Activated naive CD4-positive, alpha-beta T cell treated with anti-CD3 and anti-CD28 coated beads, Interleukin-2, amount 50 U/mL, for 16 hours (primary cell): Measurements from ENCODE around the gene PCDHA12.
"Not testable (repeated sequence)": the region's sequence is repeated elsewhere in the genome, so short reads cannot be mapped to it uniquely, and the experiment has no call there.

Experiments used
- DNase-seq: peaks from one replicate; pipeline ENCODE4 v3.0.0-alpha.2; 2020

PCDHA12 gene

GRCh38 chr5:140875085-140876065 is at the start of gene PCDHA12:
TSS of gene PCDHA12 (plus strand) at chr5:140875308. CDS start at chr5:140875473, 165 bp downstream.
- no peak for DNase-seq

- DNase-seq = no peak
These were observed 47.3 kb upstream of the PCDHA12 start, which contains the start of gene PCDHA6 for GRCh38 chr5:140827704-140828361. TSS of gene PCDHA6 (plus strand) at chr5:140827960. CDS start at chr5:140828092, 132 bp downstream.

GRCh38 chr5:140828362-140828737 is 46.8 kb upstream of the PCDHA12 start:
- DNase-seq = no peak

GRCh38 chr5:140829511-140830501 is 45.3 kb upstream of the PCDHA12 start:
- DNase-seq = not testable (repeated sequence)

- DNase-seq = no peak
These were observed 41.1 kb upstream of the PCDHA12 start, which contains the start of gene PCDHA7 for GRCh38 chr5:140833993-140834392. TSS of gene PCDHA7 (plus strand) at chr5:140834269. CDS start at chr5:140834384, 115 bp downstream.

GRCh38 chr5:140834439-140835008 is 40.6 kb upstream of the PCDHA12 start:
- not testable (repeated sequence) for DNase-seq

GRCh38 chr5:140835622-140836510 is 39.2 kb upstream of the PCDHA12 start:
- DNase-seq = no peak

DNA sequence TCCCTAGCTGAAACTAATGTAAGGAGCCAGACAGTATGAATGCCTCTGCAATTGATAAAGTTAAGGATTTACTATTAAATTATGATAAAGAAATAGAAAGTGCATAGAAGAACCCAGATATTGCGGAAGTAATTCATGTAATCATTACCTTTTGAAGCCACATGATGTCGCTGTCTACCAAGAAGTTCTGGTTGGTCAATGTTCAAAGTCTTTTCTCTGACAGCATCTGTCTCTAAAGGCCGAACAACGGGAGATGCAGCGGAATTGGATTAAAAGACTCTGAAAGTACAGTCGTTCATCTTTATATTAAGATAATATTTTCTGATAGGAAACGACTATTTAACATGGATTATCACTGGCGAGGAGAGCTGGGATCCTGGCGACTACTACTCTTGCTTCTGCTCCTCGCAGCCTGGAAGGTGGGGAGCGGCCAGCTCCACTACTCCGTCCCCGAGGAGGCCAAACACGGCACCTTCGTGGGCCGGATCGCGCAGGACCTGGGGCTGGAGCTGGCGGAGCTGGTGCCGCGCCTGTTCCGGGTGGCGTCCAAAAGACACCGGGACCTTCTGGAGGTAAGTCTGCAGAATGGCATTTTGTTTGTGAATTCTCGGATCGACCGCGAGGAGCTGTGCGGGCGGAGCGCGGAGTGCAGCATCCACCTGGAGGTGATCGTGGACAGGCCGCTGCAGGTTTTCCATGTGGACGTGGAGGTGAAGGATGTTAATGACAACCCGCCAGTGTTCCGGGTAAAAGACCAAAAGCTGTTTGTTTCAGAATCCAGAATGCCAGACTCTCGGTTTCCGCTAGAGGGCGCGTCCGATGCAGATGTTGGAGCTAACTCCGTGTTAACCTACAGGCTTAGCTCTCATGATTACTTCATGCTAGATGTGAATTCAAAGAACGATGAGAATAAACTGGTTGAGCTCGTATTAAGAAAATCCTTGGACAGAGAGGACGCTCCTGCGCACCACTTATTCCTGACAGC is 33.8 kb upstream of the PCDHA12 start, which contains the start of gene PCDHA8:
Gene PCDHA8 (plus strand): TSS at position 210 of the 985 bp plus-strand sequence. CDS start 135 bp downstream, at position 345.
- no peak for DNase-seq

DNA sequence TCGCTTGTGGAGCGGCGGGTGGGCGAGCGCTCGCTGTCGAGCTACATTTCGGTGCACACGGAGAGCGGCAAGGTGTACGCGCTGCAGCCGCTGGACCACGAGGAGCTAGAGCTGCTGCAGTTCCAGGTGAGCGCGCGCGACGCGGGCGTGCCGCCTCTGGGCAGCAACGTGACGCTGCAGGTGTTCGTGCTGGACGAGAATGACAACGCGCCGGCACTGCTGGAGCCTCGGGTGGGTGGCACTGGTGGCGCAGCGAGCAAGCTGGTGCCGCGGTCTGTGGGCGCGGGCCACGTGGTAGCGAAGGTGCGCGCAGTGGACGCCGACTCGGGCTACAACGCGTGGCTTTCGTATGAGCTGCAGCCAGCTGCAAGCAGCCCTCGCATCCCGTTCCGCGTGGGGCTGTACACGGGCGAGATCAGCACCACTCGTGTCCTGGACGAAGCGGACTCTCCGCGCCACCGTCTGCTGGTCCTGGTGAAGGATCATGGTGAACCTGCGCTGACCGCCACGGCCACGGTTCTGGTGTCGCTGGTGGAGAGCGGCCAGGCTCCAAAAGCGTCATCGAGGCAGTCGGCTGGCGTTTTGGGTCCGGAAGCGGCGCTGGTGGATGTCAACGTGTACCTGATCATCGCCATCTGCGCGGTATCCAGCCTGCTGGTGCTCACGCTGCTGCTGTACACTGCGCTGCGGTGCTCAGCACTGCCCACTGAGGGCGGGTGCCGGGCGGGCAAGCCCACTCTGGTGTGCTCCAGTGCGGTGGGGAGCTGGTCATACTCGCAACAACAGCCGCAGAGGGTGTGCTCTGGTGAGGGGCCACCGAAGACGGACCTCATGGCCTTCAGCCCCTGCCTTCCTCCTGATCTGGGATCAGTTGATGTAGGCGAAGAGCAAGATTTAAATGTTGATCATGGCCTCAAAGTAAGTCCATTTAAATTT is 32.0 kb upstream of the PCDHA12 start:
- no peak for DNase-seq

- DNase-seq = not testable (repeated sequence)
These were observed 26.7 kb upstream of the PCDHA12 start, which contains the start of gene PCDHA9 for GRCh38 chr5:140848139-140849102. TSS of gene PCDHA9 (plus strand) at chr5:140848382. CDS start at chr5:140848496, 114 bp downstream.

DNA sequence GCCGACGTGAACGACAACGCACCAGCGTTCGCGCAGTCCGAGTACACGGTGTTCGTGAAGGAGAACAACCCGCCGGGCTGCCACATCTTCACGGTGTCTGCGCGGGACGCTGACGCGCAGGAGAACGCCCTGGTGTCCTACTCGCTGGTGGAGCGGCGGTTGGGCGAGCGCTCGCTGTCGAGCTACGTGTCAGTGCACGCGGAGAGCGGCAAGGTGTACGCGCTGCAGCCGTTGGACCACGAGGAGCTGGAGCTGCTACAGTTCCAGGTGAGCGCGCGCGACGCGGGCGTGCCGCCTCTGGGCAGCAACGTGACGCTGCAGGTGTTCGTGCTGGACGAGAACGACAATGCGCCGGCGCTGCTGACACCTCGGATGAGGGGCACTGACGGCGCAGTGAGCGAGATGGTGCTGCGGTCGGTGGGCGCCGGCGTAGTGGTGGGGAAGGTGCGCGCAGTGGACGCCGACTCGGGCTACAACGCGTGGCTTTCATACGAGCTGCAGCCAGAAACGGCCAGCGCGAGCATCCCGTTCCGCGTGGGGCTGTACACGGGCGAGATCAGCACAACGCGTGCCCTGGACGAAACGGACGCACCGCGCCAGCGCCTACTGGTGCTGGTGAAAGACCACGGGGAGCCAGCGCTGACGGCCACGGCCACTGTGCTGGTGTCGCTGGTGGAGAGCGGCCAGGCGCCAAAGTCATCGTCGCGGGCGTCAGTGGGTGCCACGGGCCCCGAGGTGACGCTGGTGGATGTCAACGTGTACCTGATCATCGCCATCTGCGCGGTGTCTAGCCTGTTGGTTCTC is 25.1 kb upstream of the PCDHA12 start:
- DNase-seq = not testable (repeated sequence)

- DNase-seq = no peak
These were observed 19.1 kb upstream of the PCDHA12 start, which contains the start of gene PCDHA10 for GRCh38 chr5:140855772-140856674. TSS of gene PCDHA10 (plus strand) at chr5:140855897. CDS start at chr5:140856049, 152 bp downstream.

GRCh38 chr5:140857177-140857986 is 17.7 kb upstream of the PCDHA12 start:
- DNase-seq = no peak

DNA sequence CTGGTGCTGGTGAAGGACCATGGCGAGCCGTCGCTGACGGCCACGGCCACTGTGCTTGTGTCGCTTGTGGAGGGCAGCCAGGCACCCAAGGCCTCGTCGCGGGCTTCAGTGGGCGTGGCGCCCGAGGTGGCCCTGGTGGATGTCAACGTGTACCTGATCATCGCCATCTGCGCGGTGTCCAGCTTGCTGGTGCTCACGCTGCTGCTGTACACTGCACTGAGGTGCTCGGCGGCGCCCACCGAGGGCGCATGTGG is 17.2 kb upstream of the PCDHA12 start:
- DNase-seq = no peak
